ENCODE measurements around the gene DDI1.

DDI1 gene

GRCh38 chr11:104078245-104078644, 41.8 kb downstream of the DDI1 start:
- DNase-seq (ENCODE audit: low spot score) = no peak

- DNase-seq (ENCODE audit: low spot score) = no peak
These were observed 42.6 kb downstream of the DDI1 start for GRCh38 chr11:104078995-104079394.

GRCh38 chr11:104086621-104087020, 50.2 kb downstream of the DDI1 start:
- no peak for DNase-seq (ENCODE audit: low spot score)
